Measurements from ENCODE around the gene MYO3B. TPM values are rescaled to one million over a fixed set of nuclear protein-coding genes. Genes with fewer than 3 reads are reported as not detected.
A peak's percentile ranks its signal among the peaks of the same experiment; 100 is the strongest.

Gene MYO3B
- total RNA-seq, 1 experiment from 2014 or later, result 0.63 TPM

- H3K27me3 ChIP-seq (ENCODE audit: insufficient read depth, low read length), result no peaks in the 10 kb centered on the region
- H3K9me3 ChIP-seq (ENCODE audit: control insufficient read depth, low read depth, low read length), result no peaks in the 10 kb centered on the region
- no peak overlapping the region for H4K5ac ChIP-seq (ENCODE audit: insufficient read length, low read depth, low read length)
- H2BK12ac ChIP-seq (ENCODE audit: insufficient read length, low read depth, low read length), result no peak overlapping the region
- H3K18ac ChIP-seq (ENCODE audit: insufficient read length, low read depth, low read length), result no peak overlapping the region
- H3K27ac Mint-ChIP-seq, result peak overlapping the region in 1 of 3 experiments; percentile 44; a peak in 1 of 7 replicates
- H3K27ac ChIP-seq (ENCODE audit: insufficient read length, low read depth, low read length), result no peak overlapping the region
- no peak overlapping the region for H2BK5ac ChIP-seq (ENCODE audit: insufficient read length, low read length)
- no CpG with 5 or more reads among the region's 2 CpGs for WGBS (ENCODE audit: extremely low coverage, insufficient read length, low lambda C conversion rate)
- H3K4me2 ChIP-seq (ENCODE audit: insufficient read depth, insufficient read length, low read length), result no peak overlapping the region
- H3K9me3 Mint-ChIP-seq, result no peaks in the 10 kb centered on the region
- no peak overlapping the region for H4K8ac ChIP-seq (replicated peaks; ENCODE audit: insufficient read length, low read depth, low read length)
- H3T11ph ChIP-seq (ENCODE audit: low read length), result no peak overlapping the region
- no peak overlapping the region for H3K9ac ChIP-seq (ENCODE audit: extremely low read depth, insufficient read length, low read length)
- H3K27me3 Mint-ChIP-seq (ENCODE audit: low read depth), result no peaks in the 10 kb centered on the region
- H2BK20ac ChIP-seq (ENCODE audit: low read depth, low read length, poor library complexity, severe bottlenecking), result no peak overlapping the region
- H2AFZ ChIP-seq (ENCODE audit: low read length), result no peak overlapping the region
- peaks cover 14% of the 10 kb centered on the region; the same call in 1 of the 2 replicates for H3K4me1 ChIP-seq (ENCODE audit: insufficient read depth, low read length)
- no peak overlapping the region for H3K56ac ChIP-seq (ENCODE audit: insufficient read length, low read depth, low read length)
- TF ChIP-seq CTCF (conservative IDR thresholded peaks at IDR 0.05), result no peak
- no peak overlapping the region for H2BK15ac ChIP-seq (ENCODE audit: low read depth, low read length)
- no peak overlapping the region for H3K4me3 Mint-ChIP-seq
- H3K23me2 ChIP-seq (ENCODE audit: insufficient read length, low read depth, low read length, poor library complexity, severe bottlenecking), result no peaks in the 10 kb centered on the region
- H3K4ac ChIP-seq (ENCODE audit: low read depth, low read length), result no peak overlapping the region
- no peak overlapping the region for H4K91ac ChIP-seq (ENCODE audit: insufficient read length, low read depth, low read length)
- no peaks in the 10 kb centered on the region for H3K36me3 Mint-ChIP-seq (ENCODE audit: insufficient read depth in 1 of 3, low read depth in 3 of 3)
- H3K23ac ChIP-seq (ENCODE audit: insufficient read length, low read depth, low read length), result no peak overlapping the region
- no peak for DNase-seq
- peaks cover 39 to 46% of the 10 kb centered on the region in 2 experiments for H3K4me1 Mint-ChIP-seq
- no peaks in the 10 kb centered on the region for H3K79me2 ChIP-seq (ENCODE audit: insufficient read depth, low read length)
- no peaks in the 10 kb centered on the region for H4K20me1 ChIP-seq (ENCODE audit: control insufficient read depth, insufficient read depth, insufficient read length)
- no peak overlapping the region for H3K14ac ChIP-seq (ENCODE audit: insufficient read depth, low read length)
- no peaks in the 10 kb centered on the region for H3K79me1 ChIP-seq (ENCODE audit: insufficient read depth, low read depth, low read length, poor library complexity, severe bottlenecking)
- no peak overlapping the region for H2BK120ac ChIP-seq (ENCODE audit: low read depth, low read length, poor library complexity, severe bottlenecking)
- no peak overlapping the region for H2AK5ac ChIP-seq (ENCODE audit: insufficient read length, low read length)
These were observed 177.2 kb downstream of the MYO3B start for GRCh38 chr2:170354855-170355780.

Measured in H9 (cell line).